ENCODE measurements around the gene HSPB9.
A peak's percentile ranks its signal among the peaks of the same experiment; 100 is the strongest.

Gene HSPB9

GRCh38 chr17:42111265-42111636 is 11.4 kb upstream of the HSPB9 start:
- Histone ChIP-seq H2AFZ (ENCODE audit: low read depth, low read length, severe bottlenecking) (no peak overlapping the region), H3K9me2 (replicated peaks; ENCODE audit: insufficient read depth, low read length) (no peaks in the 10 kb centered on the region), H3K4me2 (ENCODE audit: low read depth, low read length, poor library complexity, severe bottlenecking) (no peak overlapping the region), H3K4me3 (ENCODE audit: insufficient read depth, low read length, poor library complexity, severe bottlenecking) (no peak overlapping the region), H3K27ac (ENCODE audit: low read depth, low read length) (no peak overlapping the region), H3K27me3 (ENCODE audit: low read length) (no peaks in the 10 kb centered on the region), H3K36me3 (ENCODE audit: low read length) (no peaks in the 10 kb centered on the region), H3K9me3 (ENCODE audit: insufficient read depth, low read length) (no peaks in the 10 kb centered on the region), H3F3A (ENCODE audit: insufficient read depth) (peaks cover 8% of the 10 kb centered on the region), H3K79me2 (ENCODE audit: insufficient read depth, low read length) (no peaks in the 10 kb centered on the region), H3K9ac (ENCODE audit: low read length) (no peak overlapping the region), H4K20me1 (ENCODE audit: low read depth, low read length) (no peaks in the 10 kb centered on the region)
- TF ChIP-seq EZH2phosphoT487 (conservative IDR thresholded peaks at IDR 0.05; ENCODE audit: low read length) = no peak
- TF ChIP-seq CTCF (IDR thresholded peaks at IDR 0.05; ENCODE audit: insufficient read depth, low read length, poor library complexity, severe bottlenecking) = no peak

- Histone ChIP-seq H3F3A (ENCODE audit: insufficient read depth) (peaks cover 11% of the 10 kb centered on the region), H3K79me2 (ENCODE audit: insufficient read depth, low read length) (no peaks in the 10 kb centered on the region), H3K9ac (ENCODE audit: low read length) (peak overlapping the region; percentile 36; the same call in 1 of the 2 replicates), H3K4me2 (ENCODE audit: low read depth, low read length, poor library complexity, severe bottlenecking) (peak overlapping the region; percentile 56), H3K27me3 (ENCODE audit: low read length) (no peaks in the 10 kb centered on the region), H4K20me1 (ENCODE audit: low read depth, low read length) (no peaks in the 10 kb centered on the region), H3K36me3 (ENCODE audit: low read length) (no peaks in the 10 kb centered on the region), H3K9me3 (ENCODE audit: insufficient read depth, low read length) (no peaks in the 10 kb centered on the region), H3K4me3 (ENCODE audit: insufficient read depth, low read length, poor library complexity, severe bottlenecking) (no peak overlapping the region), H3K27ac (ENCODE audit: low read depth, low read length) (no peak overlapping the region), H3K9me2 (replicated peaks; ENCODE audit: insufficient read depth, low read length) (no peaks in the 10 kb centered on the region), H2AFZ (ENCODE audit: low read depth, low read length, severe bottlenecking) (peak overlapping the region; percentile 65)
- TF ChIP-seq CTCF (IDR thresholded peaks at IDR 0.05; ENCODE audit: insufficient read depth, low read length, poor library complexity, severe bottlenecking) (no peak), EZH2phosphoT487 (conservative IDR thresholded peaks at IDR 0.05; ENCODE audit: low read length) (no peak)
These were observed 10.6 kb upstream of the HSPB9 start for GRCh38 chr17:42111871-42112551.

GRCh38 chr17:42112552-42113176 is 9.9 kb upstream of the HSPB9 start, which contains the start of gene DHX58:
Gene DHX58, minus strand, starts transcription at chr17:42112714. Its CDS starts 822 bp downstream, at chr17:42111892.
- no peak for TF ChIP-seq EZH2phosphoT487 (conservative IDR thresholded peaks at IDR 0.05; ENCODE audit: low read length)
- TF ChIP-seq CTCF (IDR thresholded peaks at IDR 0.05; ENCODE audit: insufficient read depth, low read length, poor library complexity, severe bottlenecking) = no peak
- H4K20me1 ChIP-seq (ENCODE audit: low read depth, low read length) = no peaks in the 10 kb centered on the region
- H3K9ac ChIP-seq (ENCODE audit: low read length) = peak within 1 kb of the TSS; percentile 36
- no peak within 1 kb of the TSS for H3K4me3 ChIP-seq (ENCODE audit: insufficient read depth, low read length, poor library complexity, severe bottlenecking)
- no peaks in the 10 kb centered on the region for H3K27me3 ChIP-seq (ENCODE audit: low read length)
- no peaks in the 10 kb centered on the region for H3K9me2 ChIP-seq (replicated peaks; ENCODE audit: insufficient read depth, low read length)
- H3K27ac ChIP-seq (ENCODE audit: low read depth, low read length) = peak within 1 kb of the TSS; percentile 68
- H3K9me3 ChIP-seq (ENCODE audit: insufficient read depth, low read length) = no peaks in the 10 kb centered on the region
- no peaks in the 10 kb centered on the region for H3K79me2 ChIP-seq (ENCODE audit: insufficient read depth, low read length)
- peaks cover 11% of the 10 kb centered on the region for H3F3A ChIP-seq (ENCODE audit: insufficient read depth)
- H3K4me2 ChIP-seq (ENCODE audit: low read depth, low read length, poor library complexity, severe bottlenecking) = peak within 1 kb of the TSS; percentile 56
- peak within 1 kb of the TSS; percentile 65 for H2AFZ ChIP-seq (ENCODE audit: low read depth, low read length, severe bottlenecking)
- no peaks in the 10 kb centered on the region for H3K36me3 ChIP-seq (ENCODE audit: low read length)

Data from SU-DHL-6 (cell line).